ENCODE data around the gene TF.

The TF gene

DNA sequence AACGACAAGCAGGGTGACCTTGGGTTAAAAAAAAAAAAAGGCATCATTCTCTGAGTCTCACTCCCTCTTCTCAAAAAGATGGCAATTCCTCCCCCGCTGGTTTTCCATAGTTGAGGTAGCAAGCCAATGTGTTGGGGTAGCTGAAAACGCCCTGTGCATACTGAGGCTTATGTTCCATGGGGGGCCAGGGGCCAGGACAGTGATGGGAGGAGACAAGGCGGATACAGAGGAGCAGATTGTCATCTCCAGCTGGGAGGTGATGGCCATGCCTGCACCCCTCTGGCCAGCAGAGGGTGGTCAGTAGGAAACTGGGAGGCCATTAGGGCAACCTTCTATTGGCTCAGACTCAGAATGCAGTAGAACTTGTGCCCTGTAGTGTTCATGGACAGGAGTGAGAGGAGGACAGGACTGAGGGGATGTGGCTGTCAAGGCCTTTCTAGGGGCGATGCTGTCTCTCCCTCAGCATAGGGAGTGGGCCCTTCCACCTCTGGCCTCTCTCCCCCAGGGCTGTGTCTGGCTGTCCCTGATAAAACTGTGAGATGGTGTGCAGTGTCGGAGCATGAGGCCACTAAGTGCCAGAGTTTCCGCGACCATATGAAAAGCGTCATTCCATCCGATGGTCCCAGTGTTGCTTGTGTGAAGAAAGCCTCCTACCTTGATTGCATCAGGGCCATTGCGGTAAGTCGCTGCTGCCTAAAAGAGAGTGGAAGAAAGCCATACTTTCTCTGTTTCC is 1.9 kb downstream of the TF start:
- DNase-seq (ENCODE audit: low read depth) = no peak

DNA sequence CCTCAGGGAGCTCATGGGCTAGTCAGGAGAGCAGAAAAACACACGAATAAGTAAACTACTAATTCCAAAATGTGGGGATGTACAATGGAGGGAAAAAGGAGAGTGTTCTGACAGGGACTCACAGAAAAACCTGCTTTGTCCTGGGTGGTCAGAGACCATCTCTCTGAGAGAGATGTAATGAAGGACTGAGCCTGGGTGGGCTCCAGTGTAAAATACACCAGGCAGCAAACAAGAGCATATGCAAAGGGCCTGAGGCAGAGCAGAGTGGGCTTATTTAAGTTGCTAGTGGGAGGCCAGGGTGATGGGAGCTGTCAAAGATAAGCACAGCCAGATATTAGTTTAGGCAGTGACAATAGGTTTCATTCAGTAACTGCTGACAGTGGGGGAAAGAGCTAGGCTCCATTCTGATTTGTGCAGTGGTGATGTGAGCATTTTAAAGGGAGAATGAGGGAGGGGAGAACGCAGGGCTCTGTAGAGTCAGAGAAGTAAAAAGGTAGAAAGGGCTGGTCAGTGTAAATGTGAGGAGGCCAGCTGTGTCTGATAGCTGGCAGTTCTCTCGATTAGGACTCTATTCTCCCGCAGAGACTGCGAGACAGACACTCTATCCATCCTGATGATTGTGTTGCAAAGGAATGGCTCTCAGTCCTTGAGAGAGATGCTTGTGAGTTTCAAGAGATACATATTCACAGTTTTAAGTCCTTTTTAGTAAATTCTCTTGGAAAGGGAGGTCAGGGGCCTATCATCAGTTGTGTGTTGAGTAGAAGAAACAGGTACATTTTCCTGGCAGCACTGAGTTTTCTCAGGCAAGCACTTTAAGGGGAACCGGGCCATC is 3.5 kb downstream of the TF start:
- no peak for DNase-seq (ENCODE audit: low read depth)

- DNase-seq (ENCODE audit: low read depth) = no peak
Measured at GRCh38 chr3:133750259-133750656, 4.1 kb downstream of the TF start.

DNA sequence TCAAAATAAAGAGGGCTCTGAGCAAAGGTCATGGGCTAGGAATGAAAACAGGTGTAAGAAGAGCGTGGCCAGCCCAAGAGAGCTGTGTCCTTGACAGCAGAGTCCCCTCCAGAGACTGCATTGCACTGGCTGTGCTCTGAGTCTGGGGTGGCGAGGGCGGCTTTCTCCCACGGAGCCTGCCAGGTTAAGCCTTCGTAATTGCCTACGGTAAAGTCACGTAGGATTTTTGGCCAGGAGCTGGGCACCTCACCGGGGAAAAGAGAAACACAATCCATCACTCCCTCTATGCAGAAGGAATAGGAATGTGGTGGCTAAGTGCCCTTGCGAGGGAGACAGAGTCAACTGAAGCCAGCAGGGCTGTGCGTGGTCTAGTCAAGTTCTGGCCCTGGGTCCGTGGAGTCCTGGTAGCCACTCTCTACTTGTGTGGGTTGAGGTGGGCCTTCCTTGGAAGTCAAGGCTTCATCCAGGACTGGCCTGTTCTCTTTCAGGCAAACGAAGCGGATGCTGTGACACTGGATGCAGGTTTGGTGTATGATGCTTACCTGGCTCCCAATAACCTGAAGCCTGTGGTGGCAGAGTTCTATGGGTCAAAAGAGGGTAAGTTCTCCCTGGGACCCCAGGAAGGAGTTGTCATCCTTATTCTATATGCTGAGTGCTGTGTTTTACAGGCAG is 7.0 kb downstream of the TF start:
- DNase-seq (ENCODE audit: low read depth) = no peak

DNA sequence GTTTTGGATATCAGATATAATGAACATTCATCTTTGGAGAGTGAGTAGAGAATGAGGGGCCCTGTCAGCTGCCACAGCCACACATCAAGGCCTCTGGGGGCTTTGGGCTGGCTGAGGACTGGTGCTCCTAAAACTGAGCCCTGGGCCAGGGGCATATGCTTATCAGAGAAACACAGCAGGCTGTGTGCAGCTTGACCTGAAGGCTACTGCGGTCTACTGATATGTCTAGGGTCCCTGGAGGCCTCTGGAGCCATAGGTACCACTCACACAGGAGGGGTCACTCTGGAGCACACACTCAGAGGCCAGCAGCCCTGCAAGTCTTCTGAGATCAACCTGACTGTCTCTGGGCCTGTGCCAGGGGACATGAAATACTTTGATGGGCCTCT is 7.6 kb downstream of the TF start:
- no peak for DNase-seq (ENCODE audit: low read depth)

DNA sequence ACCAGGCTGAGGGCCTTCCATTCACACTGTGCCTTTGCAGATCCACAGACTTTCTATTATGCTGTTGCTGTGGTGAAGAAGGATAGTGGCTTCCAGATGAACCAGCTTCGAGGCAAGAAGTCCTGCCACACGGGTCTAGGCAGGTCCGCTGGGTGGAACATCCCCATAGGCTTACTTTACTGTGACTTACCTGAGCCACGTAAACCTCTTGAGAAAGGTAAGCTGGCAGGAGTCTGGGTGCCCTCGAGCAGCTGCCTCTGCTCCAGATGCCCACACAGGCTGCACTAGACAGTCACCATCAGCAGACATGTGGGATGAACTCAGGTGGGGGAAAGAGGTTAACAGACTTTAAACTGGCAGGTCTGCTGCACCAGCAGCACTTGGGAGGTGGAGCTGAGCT is 8.3 kb downstream of the TF start:
- no peak for DNase-seq (ENCODE audit: low read depth)

DNA sequence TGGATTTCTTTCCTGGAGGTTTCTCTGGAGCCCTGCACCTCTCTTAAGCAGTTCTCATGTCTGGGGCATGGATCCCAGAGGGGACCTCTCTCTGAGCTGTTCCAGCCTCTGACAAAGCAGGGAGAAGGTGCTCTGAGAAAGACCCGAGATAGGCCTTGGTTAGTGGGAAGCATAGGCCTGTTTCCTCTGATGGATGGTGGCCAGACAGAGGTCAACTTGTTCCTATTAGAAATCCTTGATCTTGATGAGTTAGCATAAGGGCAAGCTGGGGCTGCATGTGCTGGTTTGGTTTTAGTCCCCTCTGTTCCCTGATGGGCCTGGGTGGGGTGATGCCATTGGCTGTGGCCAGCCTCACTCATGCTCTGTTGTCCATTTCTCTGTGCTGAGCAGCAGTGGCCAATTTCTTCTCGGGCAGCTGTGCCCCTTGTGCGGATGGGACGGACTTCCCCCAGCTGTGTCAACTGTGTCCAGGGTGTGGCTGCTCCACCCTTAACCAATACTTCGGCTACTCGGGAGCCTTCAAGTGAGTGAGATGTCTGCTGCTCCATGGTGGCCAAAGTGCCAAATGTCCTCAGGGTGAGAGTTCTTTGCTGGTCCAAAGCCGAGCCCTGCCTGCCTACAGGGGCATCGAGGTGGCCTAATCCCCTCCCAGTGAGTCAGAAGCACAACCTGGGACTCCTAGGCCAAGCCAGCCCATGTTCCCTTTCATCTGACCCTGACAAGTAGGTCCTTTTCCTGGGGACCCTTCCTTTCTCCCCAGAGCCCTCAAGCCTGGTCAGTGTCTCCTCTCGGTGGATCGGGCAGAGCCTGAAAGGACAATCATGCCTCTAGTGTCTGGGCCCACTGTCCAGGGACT is 9.0 kb downstream of the TF start:
- DNase-seq (ENCODE audit: low read depth) = no peak

- DNase-seq (ENCODE audit: low read depth) = no peak
Measured at GRCh38 chr3:133756716-133757694, 10.8 kb downstream of the TF start.

GRCh38 chr3:133757701-133758567 is 11.7 kb downstream of the TF start:
- DNase-seq (ENCODE audit: low read depth) = no peak

DNA sequence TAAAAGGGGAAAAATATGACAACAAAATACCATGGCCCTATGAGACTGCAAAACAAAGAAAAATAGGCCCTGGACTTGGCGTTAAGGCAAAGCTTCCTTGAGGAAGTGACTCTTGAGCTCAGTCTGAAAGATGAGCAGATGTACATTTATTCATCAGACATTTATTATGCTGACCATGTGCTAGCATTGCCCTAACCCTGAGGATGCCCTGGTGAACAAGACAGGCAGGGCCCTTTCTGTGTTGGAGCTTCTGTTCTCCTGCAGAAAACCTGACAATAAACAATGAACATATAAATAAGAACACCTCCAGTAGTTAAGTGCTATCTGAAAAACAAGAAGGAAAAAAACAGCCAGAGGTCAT is 12.4 kb downstream of the TF start:
- DNase-seq (ENCODE audit: low read depth) = no peak

DNA sequence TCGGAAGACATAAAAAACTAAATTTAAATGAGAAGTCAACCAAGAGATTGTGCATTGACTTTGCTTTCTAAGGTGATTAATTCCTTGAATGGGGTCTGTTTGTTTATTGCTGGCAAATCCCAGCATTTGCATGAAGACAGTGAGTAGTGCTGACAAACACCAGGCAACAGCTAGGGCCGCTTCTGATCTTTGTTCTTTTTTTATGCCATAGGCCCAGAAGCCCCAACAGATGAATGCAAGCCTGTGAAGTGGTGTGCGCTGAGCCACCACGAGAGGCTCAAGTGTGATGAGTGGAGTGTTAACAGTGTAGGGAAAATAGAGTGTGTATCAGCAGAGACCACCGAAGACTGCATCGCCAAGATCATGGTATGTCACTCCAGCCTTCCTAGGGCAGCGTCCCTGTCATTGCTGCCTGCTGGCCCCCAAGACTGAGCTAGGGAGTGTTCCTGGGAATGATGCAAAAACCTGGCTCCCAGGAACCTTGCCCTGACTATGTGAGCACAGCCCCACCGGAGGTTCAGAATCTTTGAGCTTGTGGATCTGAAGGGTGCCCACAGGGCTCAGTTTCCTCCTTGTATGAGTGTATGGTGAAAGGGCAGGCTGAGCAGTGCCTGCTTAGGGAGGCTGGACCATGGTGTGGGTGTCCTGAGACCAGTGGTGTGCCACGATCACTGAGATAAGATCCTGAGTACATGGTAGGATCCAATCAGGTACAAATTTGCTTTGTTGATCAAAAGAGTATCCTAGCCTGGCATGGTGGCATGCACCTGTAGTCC is 13.0 kb downstream of the TF start:
- DNase-seq (ENCODE audit: low read depth) = no peak

DNA sequence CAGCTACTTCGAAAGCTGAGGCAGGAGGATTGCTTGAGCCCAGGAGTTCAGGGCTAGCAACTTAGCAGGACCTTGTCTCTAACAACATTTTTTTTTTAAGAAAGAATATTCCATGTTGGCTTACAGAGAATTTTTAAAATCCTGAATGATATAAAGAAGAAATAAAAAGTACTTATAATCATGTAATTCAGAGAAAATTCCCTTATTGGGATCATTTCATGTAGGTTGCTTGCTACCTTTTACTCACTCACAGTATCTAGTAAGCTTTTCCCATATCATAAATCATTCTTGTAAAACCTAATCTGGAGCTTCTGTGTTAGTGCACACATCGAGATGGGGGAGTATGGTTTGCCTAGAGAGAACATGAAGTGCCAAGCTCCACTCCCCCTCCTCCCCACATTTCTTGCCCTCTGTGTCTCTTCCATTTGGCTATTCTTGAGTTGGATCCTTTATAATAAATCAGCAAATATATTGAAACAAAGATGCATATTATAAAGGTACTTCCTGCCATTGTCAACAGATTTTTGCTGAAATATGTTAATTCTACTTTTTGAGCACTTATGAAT is 13.6 kb downstream of the TF start:
- DNase-seq (ENCODE audit: low read depth) = no peak

DNA sequence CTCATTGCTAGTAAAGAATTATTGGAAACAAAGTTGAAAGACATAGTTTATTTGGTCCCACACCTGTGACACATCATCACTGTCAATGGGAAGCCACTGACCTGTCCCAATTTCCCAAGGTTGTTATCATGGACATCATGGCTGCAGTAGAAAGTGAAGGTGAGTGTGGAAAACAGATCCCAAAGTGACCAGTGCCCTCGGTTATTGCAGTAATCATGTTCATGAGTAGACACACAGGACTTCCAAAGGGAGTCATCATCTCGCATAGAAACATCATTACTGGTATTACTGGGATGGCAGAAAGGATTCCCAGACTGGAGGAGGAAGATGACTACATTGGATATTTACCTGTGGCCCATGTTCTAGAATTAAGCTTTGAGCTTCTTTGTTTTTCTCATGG is 14.7 kb downstream of the TF start:
- DNase-seq (ENCODE audit: low read depth) = no peak

DNA sequence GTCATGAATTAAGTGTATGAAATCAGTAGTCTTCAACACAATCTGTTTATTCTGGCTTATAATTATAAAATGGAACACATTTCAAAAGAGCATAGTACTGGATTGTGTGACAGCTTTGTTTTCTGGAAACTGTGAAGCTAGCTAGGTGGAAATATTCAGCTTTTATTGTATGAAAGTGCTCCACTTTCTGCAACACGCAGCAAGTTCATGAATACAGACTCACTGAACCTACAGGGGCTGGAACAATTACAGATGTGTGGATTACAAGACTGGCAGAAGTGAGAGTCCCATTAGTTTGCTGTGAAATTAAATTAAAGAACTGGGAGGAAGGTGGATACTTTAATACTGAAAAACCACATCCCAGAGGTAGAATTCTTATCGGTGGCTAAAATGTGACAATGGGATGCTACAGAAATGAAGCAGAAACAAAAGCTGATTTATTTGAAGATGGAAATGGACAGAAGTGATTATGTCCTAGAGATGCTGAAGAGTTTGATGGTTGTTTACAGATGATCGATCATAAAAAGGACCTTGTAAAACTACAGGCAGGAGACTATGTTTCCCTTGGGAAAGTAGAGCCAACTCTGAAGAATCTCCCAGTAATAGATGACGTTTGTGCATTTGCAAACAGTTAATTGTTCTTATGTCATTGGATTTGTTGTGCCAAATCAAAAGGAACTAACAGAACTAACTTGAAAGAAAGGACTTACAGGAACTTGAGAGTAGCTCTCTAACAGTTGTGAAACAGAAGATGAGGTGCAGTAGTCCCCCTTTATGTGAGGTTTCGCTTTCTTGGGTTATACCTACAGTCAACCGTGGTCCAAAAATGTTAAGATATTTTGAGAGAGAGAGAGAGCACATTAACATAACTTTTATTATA is 15.7 kb downstream of the TF start:
- DNase-seq (ENCODE audit: low read depth) = no peak

- no peak for DNase-seq (ENCODE audit: low read depth)
Measured at GRCh38 chr3:133762539-133762938, 16.3 kb downstream of the TF start.

DNA sequence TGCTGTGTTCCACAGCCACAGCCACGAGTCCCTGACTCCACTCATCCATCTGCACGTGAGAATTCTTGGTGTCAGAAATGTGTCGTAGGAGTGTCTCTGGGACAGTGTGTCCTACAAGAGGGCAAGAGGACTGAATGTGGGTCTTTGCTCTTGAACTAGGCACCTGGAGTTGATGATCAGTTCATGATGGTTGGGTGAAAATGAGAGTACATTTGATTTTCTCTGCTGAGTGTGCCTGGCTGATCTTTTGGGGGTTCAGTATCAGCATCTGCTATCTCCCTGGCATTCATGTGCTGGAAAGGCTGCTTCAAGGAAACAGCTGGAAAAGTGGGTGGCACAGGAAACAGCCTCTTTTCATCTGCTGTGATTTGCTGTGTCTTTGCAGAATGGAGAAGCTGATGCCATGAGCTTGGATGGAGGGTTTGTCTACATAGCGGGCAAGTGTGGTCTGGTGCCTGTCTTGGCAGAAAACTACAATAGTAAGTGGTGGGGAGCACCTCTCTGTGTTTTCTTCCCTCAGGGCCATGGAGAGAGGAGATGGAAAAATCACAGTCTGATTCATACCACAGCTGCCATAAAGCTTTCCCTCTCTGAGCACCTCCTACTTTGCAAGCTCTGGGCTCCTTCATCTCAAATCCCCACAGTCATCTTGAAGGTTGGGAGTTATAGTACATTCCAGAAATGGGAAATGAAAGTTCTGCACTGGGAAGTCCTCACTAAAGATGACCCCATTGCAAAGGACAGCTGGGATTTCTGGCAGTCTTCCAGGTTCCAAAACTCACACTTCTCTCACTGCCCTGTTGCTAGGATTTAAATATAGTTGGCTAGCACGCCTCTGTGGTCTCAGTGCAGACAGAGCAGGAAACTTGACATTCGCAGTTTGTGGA is 17.8 kb downstream of the TF start:
- no peak for DNase-seq (ENCODE audit: low read depth)

DNA sequence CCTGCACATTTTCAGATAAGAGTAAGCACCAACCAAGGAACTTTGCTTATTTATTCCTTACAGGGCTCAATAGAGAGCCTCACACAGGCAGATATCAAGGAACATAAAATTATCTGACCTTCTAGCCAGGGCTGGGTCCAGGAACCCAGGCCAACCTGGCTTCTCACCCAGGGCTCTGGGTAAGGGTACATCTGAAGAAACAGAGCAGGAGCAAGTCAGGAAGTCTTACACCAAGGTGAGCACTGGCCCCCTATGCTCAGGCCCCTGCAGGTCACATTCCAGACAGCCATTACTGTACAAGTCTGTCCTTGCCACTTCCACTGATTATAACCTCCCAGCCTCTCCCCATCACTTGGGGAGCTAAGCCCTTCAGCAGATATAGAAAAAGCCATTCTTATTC is 19.1 kb downstream of the TF start:
- DNase-seq (ENCODE audit: low read depth) = no peak

All from activated T-cell treated with anti-CD3 and anti-CD28 coated beads for 48 hours (primary cell).